ENCODE results near the gene ATP6V0D1.
A peak's percentile ranks its signal among the peaks of the same experiment; 100 is the strongest.

The ATP6V0D1 gene

GRCh38 chr16:67482233-67482924 lies 1.4 kb upstream of the ATP6V0D1 start:
- peaks cover 0 to 24% of the 10 kb centered on the region in 2 experiments; a peak in 1 of 3 replicates for H3K36me3 ChIP-seq (ENCODE audit: control insufficient read depth in 2 of 2, insufficient read depth in 1 of 2, low read length in 2 of 2)
- H3K9me3 ChIP-seq (ENCODE audit: control insufficient read depth, insufficient read depth, low read depth, low read length), result no peaks in the 10 kb centered on the region
- ChIA-PET CTCF (interaction anchor here (1.5 to 1.8 kb wide), 4 partner anchors 9 to 34 kb away, joined by 5 to 12 read pairs (median 8); no protein-coding TSS in a partner anchor), POLR2A (no interaction called here)
- H3K27ac ChIP-seq (ENCODE audit: extremely low read depth, low read depth, low read length), result no peak overlapping the region
- no peak for TF ChIP-seq KLF17 (tag by site-specific recombination; IDR thresholded peaks at IDR 0.05)
- no peak for TF ChIP-seq ZNF623 (tag by site-specific recombination; IDR thresholded peaks at IDR 0.05)
- no peak for TF ChIP-seq ZNF777 (tag by site-specific recombination; IDR thresholded peaks at IDR 0.05; ENCODE audit: borderline replicate concordance)
- no peaks in the 10 kb centered on the region for H3K4me1 ChIP-seq (ENCODE audit: control insufficient read depth, insufficient read depth, low read length)
- no peak overlapping the region for H3K4me3 ChIP-seq (ENCODE audit: low read depth, low read length)

- Histone ChIP-seq H3K27ac (ENCODE audit: extremely low read depth, low read depth, low read length) (peak overlapping the region; percentile 18; the same call in 1 of the 2 replicates), H3K4me3 (ENCODE audit: low read depth, low read length) (peak overlapping the region; percentile 52), H3K4me1 (ENCODE audit: control insufficient read depth, insufficient read depth, low read length) (no peaks in the 10 kb centered on the region), H3K9me3 (ENCODE audit: control insufficient read depth, insufficient read depth, low read depth, low read length) (no peaks in the 10 kb centered on the region), H3K36me3 (ENCODE audit: control insufficient read depth in 2 of 2, insufficient read depth in 1 of 2, low read length in 2 of 2) (peaks cover 0 to 24% of the 10 kb centered on the region in 2 experiments; a peak in 1 of 3 replicates)
- TF ChIP-seq ZNF513 (tag by site-specific recombination; IDR thresholded peaks at IDR 0.05) (0 out of 2 replicates have a peak, but pooled peaks have one; percentile 0), MZF1 (tag by site-specific recombination; IDR thresholded peaks at IDR 0.05; ENCODE audit: borderline replicate concordance) (peak; percentile 28; the same call in 1 of the 2 replicates), GLIS1 (tag by site-specific recombination; IDR thresholded peaks at IDR 0.05) (no peak), ZNF366 (tag by site-specific recombination; conservative IDR thresholded peaks at IDR 0.05) (peak; percentile 55; the same call in 1 of the 2 replicates), KLF17 (tag by site-specific recombination; IDR thresholded peaks at IDR 0.05) (0 out of 2 replicates have a peak, but pooled peaks have one; percentile 11), ZNF362 (tag by site-specific recombination; IDR thresholded peaks at IDR 0.05) (no peak)
- CTCF ChIA-PET, result interaction anchor here (0.5 to 2.7 kb wide), 28 partner anchors 7 to 974 kb away, joined by 3 to 17 read pairs (median 4); partner anchors contain the start of genes KCTD19, LRRC36 and RIPOR1
- POLR2A ChIA-PET, result interaction anchor here (0.5 to 1.8 kb wide), 10 partner anchors 15 to 358 kb away, joined by 3 to 7 read pairs (median 4); partner anchors contain the start of genes CTCF and FHOD1
Measured at GRCh38 chr16:67481561-67482232, 740 bp upstream of the ATP6V0D1 start.

GRCh38 chr16:67477960-67478554 lies 2.9 kb downstream of the ATP6V0D1 start:
- ChIA-PET CTCF (interaction anchor here (0.6 to 1.7 kb wide), 4 partner anchors 12 to 447 kb away, joined by 3 to 4 read pairs (median 4); no protein-coding TSS in a partner anchor), POLR2A (no interaction called here)
- Histone ChIP-seq H3K4me3 (ENCODE audit: low read depth, low read length) (no peak overlapping the region), H3K36me3 (ENCODE audit: control insufficient read depth in 2 of 2, insufficient read depth in 1 of 2, low read length in 2 of 2) (peaks cover 0 to 15% of the 10 kb centered on the region in 2 experiments; a peak in 1 of 3 replicates), H3K27ac (ENCODE audit: extremely low read depth, low read depth, low read length) (no peak overlapping the region), H3K9me3 (ENCODE audit: control insufficient read depth, insufficient read depth, low read depth, low read length) (no peaks in the 10 kb centered on the region), H3K4me1 (ENCODE audit: control insufficient read depth, insufficient read depth, low read length) (peaks cover 6% of the 10 kb centered on the region; the same call in 1 of the 2 replicates)
- TF ChIP-seq ZNF626 (tag by site-specific recombination; IDR thresholded peaks at IDR 0.05) (no peak), IKZF3 (tag by site-specific recombination; IDR thresholded peaks at IDR 0.05) (no peak), ZNF530 (tag by site-specific recombination; IDR thresholded peaks at IDR 0.05; ENCODE audit: low read depth) (no peak), GLI2 (tag by site-specific recombination; IDR thresholded peaks at IDR 0.05; ENCODE audit: borderline replicate concordance, low read depth) (no peak), HOXA7 (CRISPR knock-in tag; IDR thresholded peaks at IDR 0.05; ENCODE audit: borderline replicate concordance) (no peak), ZFP37 (tag by site-specific recombination; IDR thresholded peaks at IDR 0.05) (no peak), FEZF1 (tag by site-specific recombination; IDR thresholded peaks at IDR 0.05) (no peak), ZNF629 (tag by site-specific recombination; IDR thresholded peaks at IDR 0.05) (no peak), ZNF433 (tag by site-specific recombination; IDR thresholded peaks at IDR 0.05; ENCODE audit: low read depth) (no peak), ZFHX2 (tag by site-specific recombination; conservative IDR thresholded peaks at IDR 0.05) (no peak), KLF16 (tag by site-specific recombination; IDR thresholded peaks at IDR 0.05) (no peak), ZNF155 (tag by site-specific recombination; IDR thresholded peaks at IDR 0.05) (no peak), ZFP69B (tag by site-specific recombination; IDR thresholded peaks at IDR 0.05) (no peak), YY1 (tag by site-specific recombination; IDR thresholded peaks at IDR 0.05) (no peak), ZNF302 (tag by site-specific recombination; IDR thresholded peaks at IDR 0.05; ENCODE audit: low read depth) (no peak)
